ENCODE results near the gene ELSPBP1.
"Not testable (repeated sequence)": the region's sequence is repeated elsewhere in the genome, so short reads cannot be mapped to it uniquely, and the experiment has no call there.

Gene ELSPBP1

DNA sequence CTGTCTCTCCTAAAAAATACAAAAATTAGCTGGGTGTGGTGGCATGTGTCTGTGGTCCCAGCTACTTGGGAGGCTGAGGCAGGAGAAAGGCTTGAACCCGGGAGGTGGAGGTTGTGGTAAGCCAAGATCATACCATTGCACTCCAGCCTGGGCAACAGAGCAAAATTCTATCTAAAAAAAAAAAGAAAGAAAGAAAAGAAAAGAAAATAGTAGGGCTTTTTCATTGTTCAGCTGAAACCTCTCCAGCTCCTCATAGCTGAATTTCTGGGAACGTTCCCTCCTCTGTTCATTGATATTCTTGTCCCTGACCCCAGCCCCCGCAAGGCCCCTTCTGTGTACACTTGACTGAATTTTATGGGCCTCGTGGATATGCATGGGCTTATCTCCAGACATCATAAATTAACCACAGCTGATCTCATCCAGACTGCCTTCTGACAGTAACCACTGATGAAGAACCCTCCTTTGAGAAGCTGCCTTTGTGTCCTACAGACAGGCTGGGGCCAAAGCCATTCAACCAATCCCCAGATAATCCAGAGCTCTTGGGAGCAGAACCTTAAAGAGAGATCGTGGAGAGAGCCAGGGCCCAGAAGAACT, at the start of gene ELSPBP1:
Gene ELSPBP1, plus strand, starts transcription at position 424 of the 594 bp plus-strand sequence. CDS start 14,036 bp downstream, outside the sequence.
- DNase-seq = no peak

DNA sequence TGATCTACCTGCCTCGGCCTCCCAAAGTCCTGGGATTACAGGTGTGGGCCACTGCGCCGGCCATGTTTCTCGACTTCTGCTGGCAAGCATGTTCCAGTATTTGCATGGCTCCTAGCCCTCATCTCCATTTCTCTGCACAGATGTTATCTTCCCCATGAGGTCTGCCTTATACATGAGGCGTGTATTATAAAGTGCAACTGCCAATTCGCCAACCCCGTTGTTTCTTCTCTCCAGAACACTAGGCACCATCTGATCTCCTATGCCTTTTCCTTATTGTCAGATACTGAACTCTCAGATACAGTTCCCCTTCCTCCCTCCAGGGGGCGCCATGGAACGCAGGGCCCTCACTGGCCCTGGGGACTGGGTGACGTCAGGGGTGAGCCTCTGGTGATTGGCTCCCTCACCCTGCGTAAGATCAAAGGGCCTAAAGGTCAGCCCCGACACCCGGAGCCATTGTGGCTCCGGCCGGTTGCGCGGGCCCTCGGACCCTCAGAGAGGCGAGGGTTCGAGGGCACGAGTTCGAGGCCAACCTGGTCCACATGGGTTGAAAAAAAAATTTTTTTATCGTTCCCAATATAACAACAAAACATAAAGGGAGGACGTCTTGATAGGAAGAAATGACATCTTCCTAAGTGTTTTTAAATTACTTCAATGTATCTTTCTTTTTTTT, 44.4 kb upstream of the ELSPBP1 start:
- not testable (repeated sequence) for DNase-seq

- DNase-seq = not testable (repeated sequence)
Observed at GRCh38 chr19:47952132-47952531, 42.3 kb upstream of the ELSPBP1 start.

DNA sequence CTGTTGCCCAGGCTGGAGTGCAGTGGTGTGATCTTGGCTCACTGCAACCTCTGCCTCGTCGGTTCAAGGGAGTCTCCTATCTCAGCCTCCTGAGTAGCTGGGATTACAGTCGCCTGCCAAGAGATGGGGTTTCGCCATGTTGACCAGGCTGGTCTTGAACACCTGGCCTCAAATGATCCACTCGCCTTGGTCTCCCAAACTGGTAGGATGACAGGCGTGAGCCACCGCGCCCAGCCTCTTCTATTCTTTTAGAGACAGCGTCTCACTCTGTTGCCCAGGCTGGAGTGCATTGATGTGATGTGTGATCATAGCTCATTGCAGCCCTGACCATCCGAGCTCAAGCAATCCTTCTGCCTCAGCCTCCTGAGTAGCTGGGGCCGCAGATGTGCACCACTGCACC, 38.5 kb upstream of the ELSPBP1 start:
- not testable (repeated sequence) for DNase-seq

GRCh38 chr19:47973529-47973928, 20.9 kb upstream of the ELSPBP1 start:
- DNase-seq = no peak

DNA sequence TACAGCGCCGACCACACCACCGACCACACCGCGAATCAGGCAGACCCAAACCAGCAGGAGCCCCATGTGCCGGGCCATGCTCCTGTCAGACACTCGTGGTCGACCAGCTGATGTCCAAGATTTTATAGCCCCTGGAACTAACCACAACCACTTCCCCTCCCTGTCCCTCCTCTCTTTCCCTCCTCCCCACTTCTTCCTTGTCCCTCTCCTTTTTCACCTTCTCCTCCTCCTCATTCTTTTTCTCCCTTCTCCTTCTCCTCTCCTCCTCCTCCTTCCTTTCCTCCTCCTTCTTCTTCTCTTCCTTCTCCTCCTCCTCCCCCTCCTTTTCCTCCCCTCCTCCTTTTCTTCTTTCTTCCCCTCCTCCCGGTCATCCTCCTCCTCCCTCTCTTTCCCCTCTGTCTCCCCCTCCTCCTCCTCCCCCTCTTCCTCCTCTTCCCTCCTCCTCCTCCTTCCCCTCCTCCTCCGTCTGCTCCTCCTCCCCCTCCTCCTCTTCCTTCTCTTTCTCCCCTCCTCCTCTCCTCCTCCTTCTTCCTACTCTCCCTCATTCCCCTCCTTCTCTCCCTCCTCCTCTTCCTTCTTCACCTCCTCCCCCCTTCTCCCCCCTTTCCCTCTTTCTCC, 3.1 kb upstream of the ELSPBP1 start:
- no peak for DNase-seq

- no peak for DNase-seq
Observed at GRCh38 chr19:47992070-47992469, 2.4 kb upstream of the ELSPBP1 start, which contains the start of gene BSPH1. BSPH1 (minus strand) TSS chr19:47992170; CDS start chr19:47992081, 89 bp downstream.

DNA sequence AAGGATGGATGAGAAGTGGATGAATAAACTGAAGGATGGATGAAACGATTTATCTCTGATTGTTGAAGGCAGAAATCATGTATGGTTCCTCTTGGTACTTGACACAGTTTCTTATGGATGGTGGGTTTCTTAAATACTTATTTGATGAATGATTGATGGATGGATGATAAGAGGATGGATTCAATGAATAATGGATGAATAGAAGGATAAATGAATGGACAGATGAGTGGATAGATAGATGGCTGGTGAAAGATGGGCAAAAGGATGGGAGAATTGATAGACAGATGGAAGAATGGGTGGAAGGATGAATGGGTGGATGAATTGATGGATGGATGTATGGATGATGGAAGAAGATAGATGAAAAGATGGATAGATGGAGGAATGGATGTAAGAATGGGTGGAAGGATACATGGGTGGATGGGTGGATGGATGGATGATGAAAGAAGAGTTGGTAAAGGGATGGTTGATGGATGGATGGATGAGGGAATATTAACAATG, 1.8 kb downstream of the ELSPBP1 start:
- DNase-seq = no peak

DNA sequence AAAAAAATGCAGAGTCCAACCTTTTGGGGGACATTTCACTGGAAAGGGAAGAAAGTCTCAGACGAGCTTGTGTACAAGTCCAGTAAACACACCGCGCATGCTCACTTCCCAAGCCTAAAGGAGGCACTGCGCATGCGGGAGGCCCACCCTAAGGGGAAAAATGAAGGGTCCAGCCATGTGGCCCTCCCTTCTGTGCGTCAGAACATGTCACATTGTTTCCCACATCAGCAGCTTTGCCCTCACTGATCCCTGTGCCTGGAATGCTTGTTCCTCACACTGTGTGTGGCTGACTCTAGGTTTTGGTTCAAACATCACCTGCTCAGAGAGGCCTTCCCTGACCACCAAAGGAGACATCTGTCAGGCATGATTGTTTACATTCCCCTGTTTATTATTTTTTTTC, 4.4 kb downstream of the ELSPBP1 start:
- DNase-seq = no peak

GRCh38 chr19:48000846-48001245, 6.4 kb downstream of the ELSPBP1 start:
- no peak for DNase-seq

DNA sequence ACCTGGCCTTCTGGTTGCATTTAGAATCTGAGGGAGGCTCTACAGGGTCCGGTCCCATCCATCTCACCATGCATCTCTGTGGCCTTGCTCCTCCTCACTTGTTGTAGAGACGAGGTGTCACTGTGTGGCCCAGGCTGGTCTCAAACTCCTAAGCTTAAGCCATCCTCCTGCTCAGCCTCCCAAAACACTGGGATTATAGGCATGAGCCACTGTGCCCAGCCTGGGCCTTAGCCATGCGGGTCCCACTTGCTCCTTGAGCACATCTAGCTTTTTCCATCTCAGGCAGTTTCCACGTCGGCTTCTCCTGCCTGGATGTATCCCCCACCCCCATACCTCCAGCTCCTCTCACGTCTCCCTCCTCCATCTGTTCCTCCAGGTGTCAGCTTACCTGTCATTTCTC, 9.8 kb downstream of the ELSPBP1 start:
- DNase-seq = no peak

DNA sequence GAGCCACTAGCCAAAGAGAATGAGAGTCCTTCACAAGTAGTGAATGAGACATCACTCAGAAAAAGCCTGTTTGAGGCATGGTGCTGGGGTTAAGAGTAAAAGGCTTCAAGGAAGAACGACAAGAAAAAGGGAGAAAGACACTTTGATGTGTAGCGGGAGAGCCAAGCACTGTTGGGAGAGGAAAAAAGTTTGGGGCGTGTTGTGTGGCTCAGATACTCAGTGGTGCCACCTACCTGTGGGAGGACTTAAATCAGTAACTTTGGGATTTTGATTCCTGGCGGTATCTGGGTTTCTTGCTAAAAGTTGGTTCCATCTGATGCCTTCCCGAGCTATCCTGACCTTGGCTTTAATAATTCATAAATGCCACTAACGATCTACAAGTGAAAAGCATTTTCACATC, 12.3 kb downstream of the ELSPBP1 start:
- no peak for DNase-seq

GRCh38 chr19:48010932-48011758, 16.7 kb downstream of the ELSPBP1 start:
- no peak for DNase-seq

DNA sequence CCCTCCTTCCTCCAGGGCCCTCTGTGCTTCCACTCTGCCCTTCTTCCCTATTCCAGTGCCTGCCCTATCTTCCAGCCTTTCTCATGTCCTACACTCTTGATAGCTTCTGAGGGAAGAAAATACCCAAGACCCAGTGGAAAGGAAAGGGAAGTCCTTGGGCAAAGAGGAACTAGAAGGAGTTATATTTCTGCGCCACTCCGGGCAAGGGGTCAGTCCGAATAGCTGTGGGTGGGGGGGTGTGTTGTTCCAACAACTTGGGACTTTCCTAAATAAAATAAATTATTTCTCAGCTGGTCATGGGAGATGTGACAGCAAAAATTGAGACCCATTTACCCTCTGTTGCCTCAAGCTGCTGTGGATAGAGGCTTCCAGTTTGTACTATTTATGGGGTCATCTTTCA, 26.3 kb downstream of the ELSPBP1 start:
- DNase-seq = no peak

- DNase-seq = no peak
Observed at GRCh38 chr19:48023011-48023410, 28.6 kb downstream of the ELSPBP1 start.

GRCh38 chr19:48023518-48023917, 29.1 kb downstream of the ELSPBP1 start:
- no peak for DNase-seq

- DNase-seq = no peak
Observed at GRCh38 chr19:48025480-48025879, 31.0 kb downstream of the ELSPBP1 start.

DNA sequence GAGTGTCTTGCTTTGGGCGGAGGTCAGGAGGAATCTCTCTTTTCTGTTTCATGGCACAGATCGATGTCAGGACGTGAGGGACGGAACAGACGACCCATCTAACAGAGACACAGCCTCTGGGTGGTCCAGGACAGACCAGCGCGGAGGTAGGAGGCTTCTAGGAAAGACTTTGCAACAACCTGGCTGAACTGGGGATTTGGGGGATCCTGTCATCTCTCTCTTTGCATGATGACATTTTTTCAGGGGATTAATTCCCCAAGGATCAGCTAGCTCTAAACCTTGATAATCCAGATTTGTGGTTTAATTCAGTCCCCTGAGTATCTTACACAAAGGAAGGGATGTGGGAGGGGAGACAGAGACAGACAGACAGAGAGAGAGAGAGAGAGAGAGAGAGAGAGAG, 35.0 kb downstream of the ELSPBP1 start:
- DNase-seq = no peak

- DNase-seq = no peak
Observed at GRCh38 chr19:48030073-48030472, 35.6 kb downstream of the ELSPBP1 start.

DNA sequence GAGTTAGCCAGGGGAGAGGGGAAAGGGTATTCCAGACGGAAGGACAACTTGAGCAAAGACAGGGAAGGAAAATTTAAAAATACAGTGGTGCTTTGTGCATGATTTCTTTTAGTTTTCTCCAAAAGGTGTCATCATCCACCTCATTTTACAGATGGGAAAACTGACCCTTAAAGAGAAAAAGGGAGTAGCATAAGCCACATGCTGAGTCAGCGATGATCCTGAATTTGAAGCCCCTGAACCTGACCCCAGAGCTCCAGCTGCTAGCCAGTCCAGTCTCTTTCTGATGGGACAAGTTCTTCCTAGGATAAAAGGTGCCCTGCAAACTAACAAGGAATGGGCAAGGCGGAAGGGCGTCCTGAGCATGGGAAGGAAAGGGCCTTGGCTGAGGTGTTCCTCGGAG, 39.2 kb downstream of the ELSPBP1 start:
- DNase-seq = no peak

DNA sequence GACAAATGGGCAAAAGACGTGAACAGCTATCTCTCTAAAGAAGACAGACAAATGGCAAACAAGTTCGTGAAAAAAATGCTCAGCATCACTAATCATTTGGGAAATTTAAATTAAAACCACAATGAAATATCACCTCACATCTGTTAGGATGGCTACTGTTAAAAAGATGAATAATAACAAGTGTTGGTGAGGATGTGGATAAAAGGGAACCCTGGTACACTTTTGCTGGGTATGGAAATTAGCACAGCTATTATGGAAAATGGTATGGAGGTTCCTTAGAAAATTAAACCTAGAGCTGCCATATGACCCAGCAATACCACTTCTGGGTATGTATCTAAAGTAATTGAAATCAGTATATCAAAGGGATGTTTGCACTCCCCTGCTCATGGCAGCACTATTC, 42.3 kb downstream of the ELSPBP1 start:
- no peak for DNase-seq

DNA sequence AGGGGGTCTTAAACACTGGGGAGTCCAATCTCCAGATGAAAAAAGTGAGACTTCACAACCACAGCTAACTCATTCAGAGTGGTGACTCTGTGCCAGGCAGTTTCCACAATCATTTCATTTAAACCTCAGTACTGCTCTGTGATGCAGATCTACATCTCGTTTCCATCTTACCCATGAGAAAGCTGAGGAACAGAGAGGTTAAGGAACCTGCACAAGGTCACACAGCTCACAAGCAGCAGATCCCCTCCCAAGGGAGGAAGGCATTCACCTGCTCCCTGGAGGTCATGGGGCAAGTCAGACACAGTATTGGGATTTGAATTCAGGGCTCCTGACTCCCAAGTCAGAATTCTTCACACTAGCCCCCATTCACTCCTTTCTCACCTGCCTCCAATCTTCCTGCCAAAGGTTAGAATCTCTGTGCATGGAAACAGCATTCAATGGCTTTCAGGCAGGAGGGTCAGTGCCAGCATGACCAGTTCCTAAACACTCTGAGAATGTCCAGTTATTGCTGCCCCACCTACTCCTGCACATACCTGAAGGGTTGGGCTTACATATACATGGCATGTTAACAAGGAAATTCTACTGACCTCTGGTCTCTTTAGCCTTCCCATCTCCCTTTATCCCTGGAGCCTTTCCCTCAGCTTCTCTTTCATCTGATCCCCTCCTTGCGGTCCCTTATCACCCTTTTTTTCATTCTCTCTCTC, 47.6 kb downstream of the ELSPBP1 start:
- no peak for DNase-seq

Measured in MV-4-11 (cell line).